ENCODE measurements around the gene FZD1.

FZD1 gene

DNA sequence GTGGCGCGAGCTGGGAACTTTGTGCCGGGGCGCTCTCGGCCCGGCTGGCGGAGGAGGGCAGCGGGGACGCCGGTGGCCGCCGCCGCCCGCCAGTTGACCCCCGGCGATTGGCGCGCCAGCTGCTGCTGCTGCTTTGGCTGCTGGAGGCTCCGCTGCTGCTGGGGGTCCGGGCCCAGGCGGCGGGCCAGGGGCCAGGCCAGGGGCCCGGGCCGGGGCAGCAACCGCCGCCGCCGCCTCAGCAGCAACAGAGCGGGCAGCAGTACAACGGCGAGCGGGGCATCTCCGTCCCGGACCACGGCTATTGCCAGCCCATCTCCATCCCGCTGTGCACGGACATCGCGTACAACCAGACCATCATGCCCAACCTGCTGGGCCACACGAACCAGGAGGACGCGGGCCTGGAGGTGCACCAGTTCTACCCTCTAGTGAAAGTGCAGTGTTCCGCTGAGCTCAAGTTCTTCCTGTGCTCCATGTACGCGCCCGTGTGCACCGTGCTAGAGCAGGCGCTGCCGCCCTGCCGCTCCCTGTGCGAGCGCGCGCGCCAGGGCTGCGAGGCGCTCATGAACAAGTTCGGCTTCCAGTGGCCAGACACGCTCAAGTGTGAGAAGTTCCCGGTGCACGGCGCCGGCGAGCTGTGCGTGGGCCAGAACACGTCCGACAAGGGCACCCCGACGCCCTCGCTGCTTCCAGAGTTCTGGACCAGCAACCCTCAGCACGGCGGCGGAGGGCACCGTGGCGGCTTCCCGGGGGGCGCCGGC, 870 bp downstream of the FZD1 start:
- DNase-seq (ENCODE audit: low read depth), result no peak

DNA sequence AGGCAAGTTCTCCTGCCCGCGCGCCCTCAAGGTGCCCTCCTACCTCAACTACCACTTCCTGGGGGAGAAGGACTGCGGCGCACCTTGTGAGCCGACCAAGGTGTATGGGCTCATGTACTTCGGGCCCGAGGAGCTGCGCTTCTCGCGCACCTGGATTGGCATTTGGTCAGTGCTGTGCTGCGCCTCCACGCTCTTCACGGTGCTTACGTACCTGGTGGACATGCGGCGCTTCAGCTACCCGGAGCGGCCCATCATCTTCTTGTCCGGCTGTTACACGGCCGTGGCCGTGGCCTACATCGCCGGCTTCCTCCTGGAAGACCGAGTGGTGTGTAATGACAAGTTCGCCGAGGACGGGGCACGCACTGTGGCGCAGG, 1.4 kb downstream of the FZD1 start:
- DNase-seq (ENCODE audit: low read depth), result no peak

GRCh38 chr7:91266067-91266688, 1.9 kb downstream of the FZD1 start:
- no peak for DNase-seq (ENCODE audit: low read depth)

GRCh38 chr7:91266689-91267090, 2.5 kb downstream of the FZD1 start:
- no peak for DNase-seq (ENCODE audit: low read depth)

DNA sequence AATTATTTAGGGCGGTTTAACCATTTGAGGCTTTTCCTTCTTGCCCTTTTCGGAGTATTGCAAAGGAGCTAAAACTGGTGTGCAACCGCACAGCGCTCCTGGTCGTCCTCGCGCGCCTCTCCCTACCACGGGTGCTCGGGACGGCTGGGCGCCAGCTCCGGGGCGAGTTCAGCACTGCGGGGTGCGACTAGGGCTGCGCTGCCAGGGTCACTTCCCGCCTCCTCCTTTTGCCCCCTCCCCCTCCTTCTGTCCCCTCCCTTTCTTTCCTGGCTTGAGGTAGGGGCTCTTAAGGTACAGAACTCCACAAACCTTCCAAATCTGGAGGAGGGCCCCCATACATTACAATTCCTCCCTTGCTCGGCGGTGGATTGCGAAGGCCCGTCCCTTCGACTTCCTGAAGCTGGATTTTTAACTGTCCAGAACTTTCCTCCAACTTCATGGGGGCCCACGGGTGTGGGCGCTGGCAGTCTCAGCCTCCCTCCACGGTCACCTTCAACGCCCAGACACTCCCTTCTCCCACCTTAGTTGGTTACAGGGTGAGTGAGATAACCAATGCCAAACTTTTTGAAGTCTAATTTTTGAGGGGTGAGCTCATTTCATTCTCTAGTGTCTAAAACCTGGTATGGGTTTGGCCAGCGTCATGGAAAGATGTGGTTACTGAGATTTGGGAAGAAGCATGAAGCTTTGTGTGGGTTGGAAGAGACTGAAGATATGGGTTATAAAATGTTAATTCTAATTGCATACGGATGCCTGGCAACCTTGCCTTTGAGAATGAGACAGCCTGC, 3.1 kb downstream of the FZD1 start:
- DNase-seq (ENCODE audit: low read depth), result no peak

DNA sequence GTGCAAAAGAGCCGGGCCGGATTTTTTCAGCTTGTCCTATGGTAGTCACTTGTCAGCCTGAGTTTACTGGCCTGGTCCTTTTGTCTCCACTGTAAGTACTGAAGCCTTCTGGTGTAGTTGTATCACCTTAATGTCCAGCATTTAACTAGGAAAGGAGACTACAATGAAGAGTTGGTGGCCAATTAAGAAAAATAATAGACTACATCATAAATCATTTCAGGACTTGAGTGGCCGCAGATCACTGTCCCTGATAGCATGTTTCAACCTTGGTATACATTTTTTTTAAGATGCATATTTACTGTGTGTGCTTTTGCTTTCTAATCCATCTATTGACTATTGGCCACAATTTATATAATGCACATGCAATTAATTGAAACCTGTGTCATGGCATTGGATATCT, 6.1 kb downstream of the FZD1 start:
- DNase-seq (ENCODE audit: low read depth), result no peak

GRCh38 chr7:91276909-91277308, 12.7 kb downstream of the FZD1 start:
- no peak for DNase-seq (ENCODE audit: low read depth)

- no peak for DNase-seq (ENCODE audit: low read depth)
Observed at GRCh38 chr7:91280185-91280584, 16.0 kb downstream of the FZD1 start.

DNA sequence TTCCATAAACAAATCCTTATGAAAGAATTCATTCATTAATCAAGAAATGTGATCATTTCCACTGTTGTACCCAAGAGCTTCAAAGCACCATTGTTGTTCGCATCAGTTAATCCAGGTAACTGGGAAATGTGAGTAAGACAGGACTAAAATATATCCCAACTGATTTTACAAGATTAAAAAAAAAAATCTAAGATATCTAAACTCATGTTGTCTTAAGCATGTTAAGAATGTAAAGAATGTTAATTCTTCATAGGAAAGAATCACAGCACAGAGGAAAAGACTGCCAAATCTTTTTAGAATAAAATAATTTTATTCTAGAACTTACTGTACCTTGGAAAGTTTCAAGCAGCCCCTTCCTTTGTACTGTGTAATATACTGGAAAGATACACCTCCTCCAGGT, 16.4 kb downstream of the FZD1 start:
- DNase-seq (ENCODE audit: low read depth), result no peak

DNA sequence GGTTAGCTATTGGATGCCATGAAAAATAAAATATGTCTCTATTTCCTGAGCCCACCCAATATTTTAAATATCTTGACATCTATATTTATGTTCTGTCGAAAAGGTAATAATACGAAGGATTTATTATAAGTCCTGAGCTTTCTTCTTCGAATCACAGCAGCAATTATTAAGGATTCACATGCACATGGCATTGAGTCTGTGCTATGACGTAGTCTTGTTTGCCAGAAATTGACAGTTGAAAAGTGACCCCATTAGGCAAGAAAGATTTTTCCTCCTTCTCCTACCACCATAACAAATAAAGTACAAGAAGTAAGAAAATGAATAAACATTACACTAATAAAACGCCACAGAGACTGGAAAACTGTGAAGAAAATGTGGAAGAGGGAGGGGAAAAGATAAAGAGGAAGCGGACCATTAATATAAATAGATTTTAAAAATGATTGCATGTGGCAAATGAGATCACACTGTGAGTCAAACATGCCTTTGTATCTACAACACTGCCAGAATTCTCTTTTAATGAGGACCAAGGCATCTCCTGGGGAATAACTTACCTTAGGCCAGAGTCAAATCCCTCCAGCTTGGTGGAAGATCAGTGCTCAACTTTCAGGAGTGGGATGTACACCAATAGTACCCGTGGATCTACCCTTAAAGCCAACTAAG, 21.6 kb downstream of the FZD1 start:
- DNase-seq (ENCODE audit: low read depth), result no peak

DNA sequence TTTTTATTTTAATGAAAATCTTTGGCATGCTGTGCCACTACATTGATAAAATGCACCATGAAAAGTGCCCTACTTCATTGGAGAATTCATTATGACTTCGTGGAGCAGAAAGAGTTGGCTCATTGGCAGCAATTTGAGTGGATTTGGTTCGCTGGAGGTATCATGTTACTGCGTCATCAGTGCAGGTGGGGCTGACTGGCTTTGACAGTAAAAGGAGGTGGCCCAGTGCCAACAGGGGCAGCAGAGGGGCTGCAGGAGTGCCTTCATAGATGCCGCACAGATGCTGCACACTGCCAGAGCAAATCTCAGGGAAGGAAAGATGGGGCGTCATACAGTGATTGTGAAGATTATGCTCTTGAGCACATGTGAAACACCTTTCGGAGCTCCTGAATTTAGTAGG, 22.2 kb downstream of the FZD1 start:
- DNase-seq (ENCODE audit: low read depth), result no peak

GRCh38 chr7:91287371-91288084, 23.3 kb downstream of the FZD1 start:
- no peak for DNase-seq (ENCODE audit: low read depth)

- no peak for DNase-seq (ENCODE audit: low read depth)
Observed at GRCh38 chr7:91288208-91288824, 24.1 kb downstream of the FZD1 start.

- no peak for DNase-seq (ENCODE audit: low read depth)
Observed at GRCh38 chr7:91289633-91290254, 25.5 kb downstream of the FZD1 start.

- DNase-seq (ENCODE audit: low read depth), result no peak
Observed at GRCh38 chr7:91291302-91291701, 27.1 kb downstream of the FZD1 start.

- no peak for DNase-seq (ENCODE audit: low read depth)
Observed at GRCh38 chr7:91291902-91292301, 27.7 kb downstream of the FZD1 start.

DNA sequence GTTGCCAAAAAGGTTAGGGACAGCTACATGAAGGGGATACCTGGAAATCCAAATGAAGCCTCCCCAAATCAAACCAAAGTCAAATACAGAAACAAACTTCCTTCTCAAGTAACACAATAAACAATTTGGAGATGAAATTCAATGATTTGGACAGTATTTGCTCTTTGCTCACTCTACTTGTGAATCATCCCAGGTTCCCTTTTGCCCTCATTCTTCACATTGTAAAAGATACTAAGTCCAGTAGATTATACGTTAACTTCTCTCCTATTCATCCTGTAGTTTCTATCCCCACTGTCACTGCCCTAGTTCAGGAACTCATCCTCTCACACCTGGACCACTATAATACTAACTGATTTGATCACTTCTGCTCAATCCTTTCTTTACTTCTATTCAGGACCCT, 28.3 kb downstream of the FZD1 start:
- DNase-seq (ENCODE audit: low read depth), result no peak

DNA sequence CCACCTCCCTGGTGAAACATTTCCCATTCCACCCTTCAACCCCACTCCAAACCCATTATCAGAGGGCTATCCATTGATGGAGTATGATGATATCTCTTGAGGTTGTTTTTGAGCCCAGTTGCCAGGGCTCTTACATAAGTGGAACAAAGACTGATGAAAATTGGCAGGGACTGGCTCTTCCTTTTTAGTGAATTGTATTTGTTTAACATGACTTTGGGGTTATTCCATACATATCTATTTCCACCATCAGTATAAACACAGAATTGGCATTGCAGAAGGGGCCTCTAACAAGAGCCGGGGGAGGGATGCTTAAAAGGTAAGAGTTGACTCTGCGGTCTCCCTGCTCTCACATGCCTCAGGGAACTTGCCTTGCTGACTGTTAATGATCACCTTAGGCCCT, 28.9 kb downstream of the FZD1 start:
- no peak for DNase-seq (ENCODE audit: low read depth)

DNA sequence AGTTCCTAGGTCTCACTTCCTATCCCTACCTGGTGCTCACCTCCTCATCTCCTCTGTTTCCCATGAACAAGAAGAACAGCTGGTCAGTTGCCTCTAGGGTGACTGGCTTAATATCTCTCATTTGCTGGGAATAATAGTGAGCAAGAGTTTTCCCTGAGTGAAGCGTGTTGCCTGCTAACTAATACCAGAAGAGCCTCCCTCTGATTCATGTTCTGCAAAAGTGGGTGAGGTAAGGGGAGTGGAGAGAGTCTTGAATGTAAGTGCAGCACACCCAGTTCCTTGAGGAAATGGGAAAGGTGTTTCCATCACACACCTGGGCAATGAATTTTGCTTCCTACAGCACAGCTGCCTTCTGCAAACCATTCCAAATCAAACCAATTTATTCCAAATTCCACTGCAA, 29.6 kb downstream of the FZD1 start:
- DNase-seq (ENCODE audit: low read depth), result no peak

DNA sequence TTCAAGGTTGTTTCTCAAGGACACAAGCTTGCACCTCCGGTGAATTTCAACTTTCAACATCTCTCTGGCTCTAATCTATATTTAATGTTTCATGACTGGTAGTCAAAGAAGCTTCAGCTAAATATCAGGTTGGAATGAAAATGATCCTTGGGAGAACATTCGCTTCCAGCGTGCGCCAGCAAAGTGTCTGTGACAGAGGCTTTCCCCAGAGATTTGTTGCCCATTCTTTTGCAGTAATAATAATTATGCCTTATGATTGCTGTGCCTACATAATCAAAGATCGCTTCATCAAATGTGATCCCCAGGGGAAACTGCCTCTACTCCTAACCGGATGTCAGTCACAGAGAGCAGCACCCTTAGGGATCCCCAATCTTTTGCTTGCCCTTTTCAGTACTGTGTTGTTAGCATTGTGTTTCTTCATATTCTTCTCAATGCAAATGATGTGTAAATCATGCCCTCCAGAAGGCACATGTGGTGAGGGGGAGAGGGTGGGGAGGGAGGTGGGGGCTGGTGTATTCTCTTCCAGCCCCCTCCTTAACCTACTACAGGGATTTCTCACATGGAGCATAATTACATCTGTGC, 30.5 kb downstream of the FZD1 start:
- DNase-seq (ENCODE audit: low read depth), result no peak

- DNase-seq (ENCODE audit: low read depth), result no peak
Observed at GRCh38 chr7:91295576-91295975, 31.3 kb downstream of the FZD1 start.

Measured in stimulated activated CD8-positive, alpha-beta memory T cell treated with anti-CD3 and anti-CD28 coated beads, Interleukin-12 subunit alpha, Interleukin-12 subunit beta, amount 100 ng/mL, for 4 hours (primary cell).